Astrocyte (in vitro differentiated cells and primary cell): ENCODE measurements around the gene CTNNA2. TPM values are rescaled to one million over a fixed set of nuclear protein-coding genes. Genes with fewer than 3 reads are reported as not detected.

ENCODE experiments used
- DNase-seq: peaks from one replicate; pipeline ENCODE4 v3.0.0-alpha.2; 2010; ENCODE audit warnings: low read depth
- FAIRE-seq: peaks from 2 replicates; lab custom pipeline; 2011; peaks lifted over from hg19 to GRCh38; lab: Jason Lieb, UNC
- H2AFZ ChIP-seq: 2 replicates; pipeline ENCODE4 v1.6.0; 2012; ENCODE audit warnings: low read depth, low read length, inconsistent platforms
- H3K27ac ChIP-seq: 2 replicates; pipeline ENCODE4 v1.5.1; 2011; ENCODE audit warnings: low read depth, low read length, inconsistent platforms
- H3K27me3 ChIP-seq: 2 replicates; pipeline ENCODE4 v1.6.0; 2011; ENCODE audit warnings: low read length, inconsistent platforms; ENCODE audit not compliant: insufficient read depth
- H3K36me3 ChIP-seq: 2 replicates; pipeline ENCODE4 v1.5.1; 2011; ENCODE audit warnings: low read length, inconsistent platforms; ENCODE audit not compliant: insufficient read depth
- H3K4me1 ChIP-seq: 2 replicates; pipeline ENCODE4 v1.5.1; 2011; ENCODE audit warnings: low read length, inconsistent platforms; ENCODE audit not compliant: insufficient read depth
- H3K4me2 ChIP-seq: 2 replicates; pipeline ENCODE4 v1.6.0; 2012; ENCODE audit warnings: low read length, inconsistent platforms
- H3K4me3 ChIP-seq: 2 replicates; pipeline ENCODE4 v1.5.1; 2011; ENCODE audit warnings: low read depth, mild to moderate bottlenecking, low read length, inconsistent platforms; ENCODE audit not compliant: insufficient read depth
- H3K79me2 ChIP-seq: 2 replicates; pipeline ENCODE4 v1.6.0; 2012; ENCODE audit warnings: mild to moderate bottlenecking, low read length, inconsistent platforms; ENCODE audit not compliant: insufficient read depth
- H3K9ac ChIP-seq: 2 replicates; pipeline ENCODE4 v1.6.0; 2012; ENCODE audit warnings: mild to moderate bottlenecking, low read length, inconsistent platforms
- H3K9me3 ChIP-seq: 2 replicates; pipeline ENCODE4 v1.5.1; 2012; ENCODE audit warnings: low read depth, mild to moderate bottlenecking, low read length, inconsistent platforms; ENCODE audit not compliant: insufficient read depth
- H4K20me1 ChIP-seq: 2 replicates; pipeline ENCODE4 v1.6.0; 2012; ENCODE audit warnings: low read length, inconsistent platforms; ENCODE audit not compliant: insufficient read depth
- H3K27ac Mint-ChIP-seq: one replicate; pipeline ENCODE4 v1.8.0; 2021; ENCODE audit warnings: mild to moderate bottlenecking, mixed read lengths; ENCODE audit not compliant: unreplicated experiment
- H3K27me3 Mint-ChIP-seq: one replicate; pipeline ENCODE4 v1.8.0; 2021; ENCODE audit warnings: low read depth, mixed read lengths; ENCODE audit not compliant: unreplicated experiment
- H3K36me3 Mint-ChIP-seq: one replicate; pipeline ENCODE4 v1.8.0; 2021; ENCODE audit warnings: low read depth, mixed read lengths; ENCODE audit not compliant: unreplicated experiment
- H3K4me1 Mint-ChIP-seq: one replicate; pipeline ENCODE4 v1.8.0; 2021; ENCODE audit warnings: low read depth, mixed read lengths; ENCODE audit not compliant: unreplicated experiment
- H3K4me3 Mint-ChIP-seq: one replicate; pipeline ENCODE4 v1.8.0; 2021; ENCODE audit warnings: mild to moderate bottlenecking, moderate library complexity, mixed read lengths; ENCODE audit not compliant: unreplicated experiment
- H3K9me3 Mint-ChIP-seq: one replicate; pipeline ENCODE4 v1.8.0; 2021; ENCODE audit warnings: mild to moderate bottlenecking, mixed read lengths; ENCODE audit not compliant: unreplicated experiment
- EZH2 ChIP-seq: IDR thresholded peaks from 2 replicates; pipeline ENCODE4 v1.6.1; 2012; ENCODE audit warnings: mild to moderate bottlenecking, low read length, inconsistent platforms; ENCODE audit not compliant: insufficient read depth
- total RNA-seq: library from RNA; stranded (reverse); gene quantifications from 2 replicates; pipeline ENCODE4 v1.2.1, GENCODE V29; 2021
- TF ChIP-seq, protein P1 (sequence below): IDR thresholded peaks from 2 replicates; pipeline ENCODE4 v1.5.1; 2011; ENCODE audit warnings: low read depth, mild to moderate bottlenecking, inconsistent platforms, low read length, moderate library complexity; ENCODE audit not compliant: insufficient read depth

The CTNNA2 gene
- total RNA-seq, 1 donor from 2014 or later = 3.9 TPM

DNA sequence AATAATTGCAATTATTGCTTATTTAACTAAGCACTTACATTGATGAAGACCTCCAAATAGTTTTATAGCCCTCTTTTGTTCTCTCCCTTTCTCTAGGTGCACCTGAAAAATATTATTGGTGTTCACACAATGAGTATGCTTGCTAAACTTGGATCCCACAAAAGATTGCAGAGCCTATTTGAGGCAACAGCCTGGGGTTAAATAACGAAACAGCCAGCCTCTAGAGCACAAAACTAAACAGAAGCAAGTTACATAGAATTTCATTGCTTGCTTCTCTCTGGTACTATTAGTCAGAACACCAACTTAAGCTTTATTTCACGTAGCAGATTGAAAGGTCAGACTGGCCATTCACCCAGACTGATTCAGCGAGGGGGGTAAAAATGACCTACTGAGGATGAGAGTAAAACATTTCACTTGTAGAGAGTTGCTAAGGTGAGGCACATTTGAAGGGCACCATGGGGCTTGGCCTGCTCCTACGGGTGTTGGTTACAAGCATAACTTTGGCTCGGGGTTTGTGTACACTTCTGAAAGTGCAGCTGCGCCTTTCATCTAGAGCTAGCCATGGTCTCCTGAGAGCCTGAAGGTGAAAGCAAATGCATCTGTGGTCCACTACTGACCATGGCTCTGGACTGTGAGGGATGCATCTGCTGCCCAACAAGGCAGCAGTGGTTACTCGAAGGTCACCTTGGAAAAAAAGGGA is 1016.8 kb downstream of the CTNNA2 start:
- no peaks in the 10 kb centered on the region for H3K36me3 ChIP-seq
- H3K27me3 ChIP-seq = no peaks in the 10 kb centered on the region
- Mint-ChIP-seq H3K9me3 (no peaks in the 10 kb centered on the region), H3K27ac (no peak overlapping the region), H3K36me3 (no peaks in the 10 kb centered on the region), H3K4me1 (no peaks in the 10 kb centered on the region), H3K27me3 (no peaks in the 10 kb centered on the region), H3K4me3 (no peak overlapping the region)
- no peaks in the 10 kb centered on the region for H3K4me1 ChIP-seq
- no peak overlapping the region for H3K27ac ChIP-seq
- no peak overlapping the region for H2AFZ ChIP-seq
- H3K9me3 ChIP-seq = no peaks in the 10 kb centered on the region
- H3K79me2 ChIP-seq = no peaks in the 10 kb centered on the region
- no peak overlapping the region for H3K9ac ChIP-seq
- H3K4me2 ChIP-seq = no peak overlapping the region
- DNase-seq (no peak), FAIRE-seq (no peak)
- no peaks in the 10 kb centered on the region for H4K20me1 ChIP-seq
- TF ChIP-seq EZH2 = no peak
- TF ChIP-seq, protein P1, sequence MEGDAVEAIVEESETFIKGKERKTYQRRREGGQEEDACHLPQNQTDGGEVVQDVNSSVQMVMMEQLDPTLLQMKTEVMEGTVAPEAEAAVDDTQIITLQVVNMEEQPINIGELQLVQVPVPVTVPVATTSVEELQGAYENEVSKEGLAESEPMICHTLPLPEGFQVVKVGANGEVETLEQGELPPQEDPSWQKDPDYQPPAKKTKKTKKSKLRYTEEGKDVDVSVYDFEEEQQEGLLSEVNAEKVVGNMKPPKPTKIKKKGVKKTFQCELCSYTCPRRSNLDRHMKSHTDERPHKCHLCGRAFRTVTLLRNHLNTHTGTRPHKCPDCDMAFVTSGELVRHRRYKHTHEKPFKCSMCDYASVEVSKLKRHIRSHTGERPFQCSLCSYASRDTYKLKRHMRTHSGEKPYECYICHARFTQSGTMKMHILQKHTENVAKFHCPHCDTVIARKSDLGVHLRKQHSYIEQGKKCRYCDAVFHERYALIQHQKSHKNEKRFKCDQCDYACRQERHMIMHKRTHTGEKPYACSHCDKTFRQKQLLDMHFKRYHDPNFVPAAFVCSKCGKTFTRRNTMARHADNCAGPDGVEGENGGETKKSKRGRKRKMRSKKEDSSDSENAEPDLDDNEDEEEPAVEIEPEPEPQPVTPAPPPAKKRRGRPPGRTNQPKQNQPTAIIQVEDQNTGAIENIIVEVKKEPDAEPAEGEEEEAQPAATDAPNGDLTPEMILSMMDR = no peak
- H3K4me3 ChIP-seq = no peak overlapping the region

- TF ChIP-seq EZH2 = no peak
- TF ChIP-seq, protein P1 = no peak
- Histone ChIP-seq H3K4me1 (no peaks in the 10 kb centered on the region), H3K27me3 (no peaks in the 10 kb centered on the region), H2AFZ (no peak overlapping the region), H3K79me2 (no peaks in the 10 kb centered on the region), H3K4me2 (no peak overlapping the region), H4K20me1 (no peaks in the 10 kb centered on the region), H3K27ac (no peak overlapping the region), H3K36me3 (no peaks in the 10 kb centered on the region), H3K4me3 (no peak overlapping the region), H3K9ac (no peak overlapping the region), H3K9me3 (no peaks in the 10 kb centered on the region)
- Mint-ChIP-seq H3K27ac (no peak overlapping the region), H3K4me1 (no peaks in the 10 kb centered on the region), H3K9me3 (no peaks in the 10 kb centered on the region), H3K4me3 (no peak overlapping the region), H3K36me3 (no peaks in the 10 kb centered on the region), H3K27me3 (no peaks in the 10 kb centered on the region)
- no peak for DNase-seq
- no peak for FAIRE-seq
Measured at GRCh38 chr2:80530442-80531064, 1017.7 kb downstream of the CTNNA2 start.

DNA sequence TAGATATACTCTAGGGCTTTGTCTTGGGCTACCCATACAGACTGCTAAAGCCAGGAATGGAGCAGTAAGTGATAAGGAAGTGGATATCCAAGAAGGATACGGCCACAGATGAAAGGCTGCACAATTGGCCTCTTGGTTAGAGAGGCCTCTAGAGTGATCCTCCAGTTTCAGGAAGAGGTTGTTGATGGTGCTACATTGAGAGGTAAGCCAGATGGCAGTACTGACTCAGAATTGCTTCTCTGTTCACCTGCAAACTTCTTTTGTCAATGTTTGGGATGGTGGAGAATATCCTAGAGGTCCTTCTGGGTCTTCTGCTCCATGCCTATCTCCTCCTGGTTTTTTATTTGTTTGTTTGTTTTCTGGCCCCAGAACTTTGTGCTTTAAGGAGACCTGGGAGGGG is 1018.5 kb downstream of the CTNNA2 start:
- H3K4me2 ChIP-seq = no peak overlapping the region
- TF ChIP-seq, protein P1 = no peak
- TF ChIP-seq EZH2 = no peak
- H3K4me1 ChIP-seq = no peaks in the 10 kb centered on the region
- Mint-ChIP-seq H3K36me3 (no peaks in the 10 kb centered on the region), H3K27ac (no peak overlapping the region), H3K27me3 (no peaks in the 10 kb centered on the region), H3K4me3 (no peak overlapping the region), H3K4me1 (no peaks in the 10 kb centered on the region), H3K9me3 (no peaks in the 10 kb centered on the region)
- H3K27me3 ChIP-seq = no peaks in the 10 kb centered on the region
- H3K79me2 ChIP-seq = no peaks in the 10 kb centered on the region
- H4K20me1 ChIP-seq = no peaks in the 10 kb centered on the region
- no peak for FAIRE-seq
- H3K36me3 ChIP-seq = no peaks in the 10 kb centered on the region
- no peak for DNase-seq
- H2AFZ ChIP-seq = no peak overlapping the region
- no peak overlapping the region for H3K4me3 ChIP-seq
- no peaks in the 10 kb centered on the region for H3K9me3 ChIP-seq
- no peak overlapping the region for H3K9ac ChIP-seq
- H3K27ac ChIP-seq = no peak overlapping the region
